HepG2 (cell line): ENCODE data around the gene SETD7. TPM values are rescaled to one million over a fixed set of nuclear protein-coding genes. Genes with fewer than 3 reads are reported as not detected.

ENCODE experiments used
- ATAD3A ChIP-seq: sonication (generic); formaldehyde crosslinking; IDR thresholded peaks from 2 replicates; pipeline ENCODE4 v1.4.0; 2020; ENCODE audit warnings: missing genetic modification reagents
- PITX1 ChIP-seq: sonication (generic); formaldehyde crosslinking; IDR thresholded peaks from 2 replicates; pipeline ENCODE4 v1.5.1; 2020; ENCODE audit warnings: mild to moderate bottlenecking, missing genetic modification reagents
- RCOR2 ChIP-seq: IDR thresholded peaks from 2 replicates; pipeline ENCODE4 v1.6.1; 2016; ENCODE audit warnings: missing biosample characterization, missing genetic modification reagents
- REPIN1 ChIP-seq: sonication (generic); formaldehyde crosslinking; IDR thresholded peaks from 2 replicates; pipeline ENCODE4 v1.8.0; 2022; ENCODE audit warnings: missing genetic modification reagents, low read depth, mild to moderate bottlenecking, borderline replicate concordance
- ZNF12 ChIP-seq: sonication (generic); formaldehyde crosslinking; IDR thresholded peaks from 2 replicates; pipeline ENCODE4 v1.5.0; 2020; ENCODE audit warnings: missing genetic modification reagents
- ZNF501 ChIP-seq: sonication (generic); formaldehyde crosslinking; IDR thresholded peaks from 2 replicates; pipeline ENCODE4 v1.5.1; 2020; ENCODE audit warnings: mild to moderate bottlenecking, moderate library complexity, missing genetic modification reagents
- polyA plus RNA-seq, 8 experiments: library from polyadenylated mRNA; depleted of rRNA in 3 of 8; stranded (reverse) in 7 of 8; unstranded in 1 of 8; fragments of >200 nt; fragmentation: Illumina TruSeq in 4 of 8; extraction: Trizol in 4 of 8; gene quantifications; 2 replicates each; pipeline versions ENCODE4 v1.2.1 to v1.2.3, GENCODE V29; 2011 to 2016; ENCODE audit warnings: low read depth in 4 of 8, missing spikeins in 1 of 8, mixed read lengths in 1 of 8; ENCODE audit not compliant: insufficient read depth in 1 of 8
- total RNA-seq, 5 experiments: library from RNA; depleted of rRNA; stranded (reverse); fragments of >200 nt; fragmentation: Illumina TruSeq; extraction: Trizol; gene quantifications; 2 replicates each; pipeline ENCODE4 v1.2.3, GENCODE V29; 2016; ENCODE audit warnings: low read depth in 1 of 5
- TF ChIP-seq, protein P1 (sequence below): sonication (generic); formaldehyde crosslinking; IDR thresholded peaks from 2 replicates; pipeline ENCODE4 v1.5.1; 2020; ENCODE audit warnings: mild to moderate bottlenecking, missing genetic modification reagents, moderate library complexity
- TF ChIP-seq, protein P2 (sequence below): sonication (generic); formaldehyde crosslinking; conservative IDR thresholded peaks from 2 replicates; pipeline ENCODE4 v1.8.0; 2022; ENCODE audit warnings: mild to moderate bottlenecking, moderate library complexity, missing genetic modification reagents
- TF ChIP-seq, protein P3 (sequence below): sonication (generic); formaldehyde crosslinking; IDR thresholded peaks from 2 replicates; pipeline ENCODE4 v1.4.0; 2020; ENCODE audit warnings: mild to moderate bottlenecking, missing genetic modification reagents
- TF ChIP-seq, protein P4 (sequence below): sonication (generic); formaldehyde crosslinking; IDR thresholded peaks from 2 replicates; pipeline ENCODE4 v1.4.0; 2020; ENCODE audit warnings: missing genetic modification reagents, borderline replicate concordance

The SETD7 gene
- total and polyA plus RNA-seq, 2 of the 13 experiments (the other 11 are each of a cell fraction or from before 2014, with no cell fraction given): 0.08 to 0.22 TPM

DNA sequence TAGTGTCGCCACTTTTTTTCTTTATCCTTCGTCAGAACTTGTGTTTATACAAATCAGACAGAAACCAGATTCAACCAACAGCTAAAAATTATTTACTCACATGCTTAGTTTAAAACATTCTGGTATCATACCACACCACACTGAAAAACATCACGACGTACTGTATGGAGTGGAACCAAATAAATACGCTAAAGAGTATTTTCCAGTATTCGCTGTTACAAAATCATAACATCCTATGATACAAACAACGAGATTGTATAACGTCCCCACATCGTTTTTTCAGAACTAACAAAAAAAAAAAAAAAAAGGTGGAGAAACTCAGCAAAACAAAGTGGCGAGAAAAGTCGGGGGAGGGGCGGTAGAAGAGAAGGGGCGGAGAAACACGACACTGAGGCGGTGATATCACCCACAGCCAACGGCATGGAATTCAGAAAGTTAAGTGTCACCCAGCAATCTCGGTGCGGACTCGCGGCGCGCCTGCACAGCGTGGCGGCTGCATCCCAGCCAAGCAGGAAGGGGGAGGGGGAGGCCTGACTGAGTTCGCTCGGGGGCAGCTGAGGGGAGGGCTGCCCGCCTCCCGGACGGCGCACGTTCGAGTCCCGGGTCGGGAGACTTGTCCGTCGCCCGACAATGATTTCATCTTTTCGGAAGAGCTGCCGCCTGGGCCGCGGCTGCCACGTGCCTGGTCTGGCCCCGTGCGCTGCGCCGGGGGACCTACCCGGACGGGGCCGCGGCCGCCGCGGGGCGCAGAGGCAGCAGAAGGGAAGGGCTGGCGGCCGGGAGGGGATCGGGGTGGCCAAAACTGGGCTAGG, 920 bp downstream of the SETD7 start (continued):
- TF ChIP-seq PITX1 (no peak), ZNF501 (no peak), ATAD3A (no peak), REPIN1 (CRISPR knock-in tag) (no peak), RCOR2 (no peak), ZNF12 (CRISPR knock-in tag) (no peak)
- TF ChIP-seq, protein P1, sequence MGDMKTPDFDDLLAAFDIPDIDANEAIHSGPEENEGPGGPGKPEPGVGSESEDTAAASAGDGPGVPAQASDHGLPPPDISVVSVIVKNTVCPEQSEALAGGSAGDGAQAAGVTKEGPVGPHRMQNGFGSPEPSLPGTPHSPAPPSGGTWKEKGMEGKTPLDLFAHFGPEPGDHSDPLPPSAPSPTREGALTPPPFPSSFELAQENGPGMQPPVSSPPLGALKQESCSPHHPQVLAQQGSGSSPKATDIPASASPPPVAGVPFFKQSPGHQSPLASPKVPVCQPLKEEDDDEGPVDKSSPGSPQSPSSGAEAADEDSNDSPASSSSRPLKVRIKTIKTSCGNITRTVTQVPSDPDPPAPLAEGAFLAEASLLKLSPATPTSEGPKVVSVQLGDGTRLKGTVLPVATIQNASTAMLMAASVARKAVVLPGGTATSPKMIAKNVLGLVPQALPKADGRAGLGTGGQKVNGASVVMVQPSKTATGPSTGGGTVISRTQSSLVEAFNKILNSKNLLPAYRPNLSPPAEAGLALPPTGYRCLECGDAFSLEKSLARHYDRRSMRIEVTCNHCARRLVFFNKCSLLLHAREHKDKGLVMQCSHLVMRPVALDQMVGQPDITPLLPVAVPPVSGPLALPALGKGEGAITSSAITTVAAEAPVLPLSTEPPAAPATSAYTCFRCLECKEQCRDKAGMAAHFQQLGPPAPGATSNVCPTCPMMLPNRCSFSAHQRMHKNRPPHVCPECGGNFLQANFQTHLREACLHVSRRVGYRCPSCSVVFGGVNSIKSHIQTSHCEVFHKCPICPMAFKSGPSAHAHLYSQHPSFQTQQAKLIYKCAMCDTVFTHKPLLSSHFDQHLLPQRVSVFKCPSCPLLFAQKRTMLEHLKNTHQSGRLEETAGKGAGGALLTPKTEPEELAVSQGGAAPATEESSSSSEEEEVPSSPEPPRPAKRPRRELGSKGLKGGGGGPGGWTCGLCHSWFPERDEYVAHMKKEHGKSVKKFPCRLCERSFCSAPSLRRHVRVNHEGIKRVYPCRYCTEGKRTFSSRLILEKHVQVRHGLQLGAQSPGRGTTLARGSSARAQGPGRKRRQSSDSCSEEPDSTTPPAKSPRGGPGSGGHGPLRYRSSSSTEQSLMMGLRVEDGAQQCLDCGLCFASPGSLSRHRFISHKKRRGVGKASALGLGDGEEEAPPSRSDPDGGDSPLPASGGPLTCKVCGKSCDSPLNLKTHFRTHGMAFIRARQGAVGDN: peak; percentile 68
- TF ChIP-seq, protein P2, sequence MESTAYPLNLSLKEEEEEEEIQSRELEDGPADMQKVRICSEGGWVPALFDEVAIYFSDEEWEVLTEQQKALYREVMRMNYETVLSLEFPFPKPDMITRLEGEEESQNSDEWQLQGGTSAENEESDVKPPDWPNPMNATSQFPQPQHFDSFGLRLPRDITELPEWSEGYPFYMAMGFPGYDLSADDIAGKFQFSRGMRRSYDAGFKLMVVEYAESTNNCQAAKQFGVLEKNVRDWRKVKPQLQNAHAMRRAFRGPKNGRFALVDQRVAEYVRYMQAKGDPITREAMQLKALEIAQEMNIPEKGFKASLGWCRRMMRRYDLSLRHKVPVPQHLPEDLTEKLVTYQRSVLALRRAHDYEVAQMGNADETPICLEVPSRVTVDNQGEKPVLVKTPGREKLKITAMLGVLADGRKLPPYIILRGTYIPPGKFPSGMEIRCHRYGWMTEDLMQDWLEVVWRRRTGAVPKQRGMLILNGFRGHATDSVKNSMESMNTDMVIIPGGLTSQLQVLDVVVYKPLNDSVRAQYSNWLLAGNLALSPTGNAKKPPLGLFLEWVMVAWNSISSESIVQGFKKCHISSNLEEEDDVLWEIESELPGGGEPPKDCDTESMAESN: 0 out of 2 replicates have a peak, but pooled peaks have one; percentile 43
- TF ChIP-seq, protein P3, sequence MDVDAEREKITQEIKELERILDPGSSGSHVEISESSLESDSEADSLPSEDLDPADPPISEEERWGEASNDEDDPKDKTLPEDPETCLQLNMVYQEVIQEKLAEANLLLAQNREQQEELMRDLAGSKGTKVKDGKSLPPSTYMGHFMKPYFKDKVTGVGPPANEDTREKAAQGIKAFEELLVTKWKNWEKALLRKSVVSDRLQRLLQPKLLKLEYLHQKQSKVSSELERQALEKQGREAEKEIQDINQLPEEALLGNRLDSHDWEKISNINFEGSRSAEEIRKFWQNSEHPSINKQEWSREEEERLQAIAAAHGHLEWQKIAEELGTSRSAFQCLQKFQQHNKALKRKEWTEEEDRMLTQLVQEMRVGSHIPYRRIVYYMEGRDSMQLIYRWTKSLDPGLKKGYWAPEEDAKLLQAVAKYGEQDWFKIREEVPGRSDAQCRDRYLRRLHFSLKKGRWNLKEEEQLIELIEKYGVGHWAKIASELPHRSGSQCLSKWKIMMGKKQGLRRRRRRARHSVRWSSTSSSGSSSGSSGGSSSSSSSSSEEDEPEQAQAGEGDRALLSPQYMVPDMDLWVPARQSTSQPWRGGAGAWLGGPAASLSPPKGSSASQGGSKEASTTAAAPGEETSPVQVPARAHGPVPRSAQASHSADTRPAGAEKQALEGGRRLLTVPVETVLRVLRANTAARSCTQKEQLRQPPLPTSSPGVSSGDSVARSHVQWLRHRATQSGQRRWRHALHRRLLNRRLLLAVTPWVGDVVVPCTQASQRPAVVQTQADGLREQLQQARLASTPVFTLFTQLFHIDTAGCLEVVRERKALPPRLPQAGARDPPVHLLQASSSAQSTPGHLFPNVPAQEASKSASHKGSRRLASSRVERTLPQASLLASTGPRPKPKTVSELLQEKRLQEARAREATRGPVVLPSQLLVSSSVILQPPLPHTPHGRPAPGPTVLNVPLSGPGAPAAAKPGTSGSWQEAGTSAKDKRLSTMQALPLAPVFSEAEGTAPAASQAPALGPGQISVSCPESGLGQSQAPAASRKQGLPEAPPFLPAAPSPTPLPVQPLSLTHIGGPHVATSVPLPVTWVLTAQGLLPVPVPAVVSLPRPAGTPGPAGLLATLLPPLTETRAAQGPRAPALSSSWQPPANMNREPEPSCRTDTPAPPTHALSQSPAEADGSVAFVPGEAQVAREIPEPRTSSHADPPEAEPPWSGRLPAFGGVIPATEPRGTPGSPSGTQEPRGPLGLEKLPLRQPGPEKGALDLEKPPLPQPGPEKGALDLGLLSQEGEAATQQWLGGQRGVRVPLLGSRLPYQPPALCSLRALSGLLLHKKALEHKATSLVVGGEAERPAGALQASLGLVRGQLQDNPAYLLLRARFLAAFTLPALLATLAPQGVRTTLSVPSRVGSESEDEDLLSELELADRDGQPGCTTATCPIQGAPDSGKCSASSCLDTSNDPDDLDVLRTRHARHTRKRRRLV (CRISPR knock-in tag): no peak
- TF ChIP-seq, protein P4, sequence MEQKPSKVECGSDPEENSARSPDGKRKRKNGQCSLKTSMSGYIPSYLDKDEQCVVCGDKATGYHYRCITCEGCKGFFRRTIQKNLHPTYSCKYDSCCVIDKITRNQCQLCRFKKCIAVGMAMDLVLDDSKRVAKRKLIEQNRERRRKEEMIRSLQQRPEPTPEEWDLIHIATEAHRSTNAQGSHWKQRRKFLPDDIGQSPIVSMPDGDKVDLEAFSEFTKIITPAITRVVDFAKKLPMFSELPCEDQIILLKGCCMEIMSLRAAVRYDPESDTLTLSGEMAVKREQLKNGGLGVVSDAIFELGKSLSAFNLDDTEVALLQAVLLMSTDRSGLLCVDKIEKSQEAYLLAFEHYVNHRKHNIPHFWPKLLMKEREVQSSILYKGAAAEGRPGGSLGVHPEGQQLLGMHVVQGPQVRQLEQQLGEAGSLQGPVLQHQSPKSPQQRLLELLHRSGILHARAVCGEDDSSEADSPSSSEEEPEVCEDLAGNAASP (CRISPR knock-in tag): no peak
